HEK293 (cell line): Measurements from ENCODE around the gene STEAP1B.

Source experiments
- CTCF ChIA-PET: fragments of 350-600 bp; formaldehyde crosslinking; extraction: SDS; loops from one replicate; lab custom pipeline; 2021; ENCODE audit warnings: antibody characterized with exemption; lab: Yijun Ruan, JAX
- POLR2A ChIA-PET: fragments of 300-600 bp; formaldehyde crosslinking; extraction: SDS; loops from one replicate; lab custom pipeline; 2020; ENCODE audit warnings: antibody characterized with exemption, inconsistent platforms; lab: Yijun Ruan, JAX
- H3K27ac ChIP-seq: fragments of 200-500 bp; sonication (Bioruptor generic); 2 replicates; pipeline ENCODE4 v1.5.1; 2014; ENCODE audit warnings: low read depth, low read length, control low read depth, inconsistent platforms; ENCODE audit errors: extremely low read depth
- H3K36me3 ChIP-seq, 2 experiments: fragments of 200-500 bp in 1 of 2; sonication (Bioruptor generic) in 1 of 2; 1 replicate in 1 of 2; 2 replicates in 1 of 2; pipeline ENCODE4 v1.5.1; 2014 to 2017; ENCODE audit warnings: inconsistent platforms in 2 of 2, low read length in 2 of 2; ENCODE audit not compliant: control insufficient read depth in 2 of 2, insufficient read depth in 1 of 2
- H3K4me1 ChIP-seq: fragments of 200-500 bp; sonication (Bioruptor generic); 2 replicates; pipeline ENCODE4 v1.5.1; 2014; ENCODE audit warnings: mild to moderate bottlenecking, low read length, inconsistent platforms; ENCODE audit not compliant: control insufficient read depth, insufficient read depth
- H3K4me3 ChIP-seq: 2 replicates; pipeline ENCODE4 v1.5.1; 2011; ENCODE audit warnings: low read depth, mild to moderate bottlenecking, control low read depth, low read length, moderate library complexity
- H3K9me3 ChIP-seq: fragments of 200-500 bp; sonication (Bioruptor generic); 2 replicates; pipeline ENCODE4 v1.5.1; 2014; ENCODE audit warnings: low read depth, low read length, inconsistent platforms; ENCODE audit not compliant: control insufficient read depth, insufficient read depth
- BCL11A ChIP-seq: fragments of 450-650 bp; formaldehyde crosslinking; IDR thresholded peaks from 2 replicates; pipeline ENCODE4 v1.5.1; 2016; ENCODE audit warnings: low read depth, missing biosample characterization, missing genetic modification characterization
- GLIS2 ChIP-seq: fragments of 450-650 bp; formaldehyde crosslinking; IDR thresholded peaks from 2 replicates; pipeline ENCODE4 v1.5.1; 2016; ENCODE audit warnings: missing biosample characterization, missing genetic modification characterization
- KLF10 ChIP-seq: fragments of 450-650 bp; IDR thresholded peaks from 2 replicates; pipeline ENCODE4 v1.5.1; 2018; ENCODE audit warnings: missing biosample characterization, mild to moderate bottlenecking, missing genetic modification characterization
- KLF9 ChIP-seq: fragments of 450-650 bp; formaldehyde crosslinking; IDR thresholded peaks from 2 replicates; pipeline ENCODE4 v1.5.1; 2016; ENCODE audit warnings: missing biosample characterization, missing genetic modification characterization, low read depth
- MZF1 ChIP-seq: fragments of 450-650 bp; formaldehyde crosslinking; IDR thresholded peaks from 2 replicates; pipeline ENCODE4 v1.5.1; 2017; ENCODE audit warnings: missing biosample characterization, missing genetic modification characterization, borderline replicate concordance
- SCRT2 ChIP-seq: fragments of 450-650 bp; formaldehyde crosslinking; IDR thresholded peaks from 2 replicates; pipeline ENCODE4 v1.5.1; 2016; ENCODE audit warnings: missing biosample characterization, missing genetic modification characterization
- SP7 ChIP-seq: fragments of 450-650 bp; formaldehyde crosslinking; IDR thresholded peaks from 2 replicates; pipeline ENCODE4 v1.5.1; 2016; ENCODE audit warnings: missing biosample characterization, missing genetic modification characterization
- WT1 ChIP-seq: fragments of 450-650 bp; formaldehyde crosslinking; IDR thresholded peaks from 2 replicates; pipeline ENCODE4 v1.5.1; 2016; ENCODE audit warnings: missing biosample characterization, missing genetic modification characterization
- ZFP69B ChIP-seq: fragments of 450-650 bp; formaldehyde crosslinking; IDR thresholded peaks from 2 replicates; pipeline ENCODE4 v1.5.1; 2016; ENCODE audit warnings: missing biosample characterization, missing genetic modification characterization
- ZNF202 ChIP-seq: fragments of 450-650 bp; formaldehyde crosslinking; IDR thresholded peaks from 2 replicates; pipeline ENCODE4 v1.5.1; 2016; ENCODE audit warnings: missing biosample characterization, missing genetic modification characterization, borderline replicate concordance
- ZNF426 ChIP-seq: fragments of 450-650 bp; formaldehyde crosslinking; IDR thresholded peaks from 2 replicates; pipeline ENCODE4 v1.5.1; 2017; ENCODE audit warnings: missing biosample characterization, missing genetic modification characterization, mild to moderate bottlenecking, inconsistent platforms, moderate library complexity
- ZNF585B ChIP-seq: fragments of 450-650 bp; formaldehyde crosslinking; IDR thresholded peaks from 2 replicates; pipeline ENCODE4 v1.5.1; 2016; ENCODE audit warnings: missing biosample characterization, missing genetic modification characterization
- ZNF596 ChIP-seq: fragments of 450-650 bp; IDR thresholded peaks from 2 replicates; pipeline ENCODE4 v1.5.0; 2018; ENCODE audit warnings: missing biosample characterization, mild to moderate bottlenecking, missing genetic modification characterization, moderate library complexity
- ZNF629 ChIP-seq: fragments of 450-650 bp; formaldehyde crosslinking; IDR thresholded peaks from 2 replicates; pipeline ENCODE4 v1.5.1; 2017; ENCODE audit warnings: missing biosample characterization, missing genetic modification characterization
- ZNF660 ChIP-seq: fragments of 450-650 bp; IDR thresholded peaks from 2 replicates; pipeline ENCODE4 v1.5.1; 2018; ENCODE audit warnings: missing biosample characterization, mild to moderate bottlenecking, missing genetic modification characterization
- ZNF768 ChIP-seq: fragments of 450-650 bp; formaldehyde crosslinking; IDR thresholded peaks from 2 replicates; pipeline ENCODE4 v1.5.1; 2018; ENCODE audit warnings: missing biosample characterization, mild to moderate bottlenecking, missing genetic modification characterization
- TF ChIP-seq, protein P1 (sequence below): fragments of 450-650 bp; formaldehyde crosslinking; IDR thresholded peaks from 2 replicates; pipeline ENCODE4 v1.5.0; 2017; ENCODE audit warnings: missing biosample characterization, missing genetic modification characterization, borderline replicate concordance
- TF ChIP-seq, protein P2 (sequence below): fragments of 450-650 bp; formaldehyde crosslinking; IDR thresholded peaks from 2 replicates; pipeline ENCODE4 v1.5.1; 2017; ENCODE audit warnings: missing biosample characterization, missing genetic modification characterization
- TF ChIP-seq, protein P3 (sequence below): fragments of 450-650 bp; formaldehyde crosslinking; IDR thresholded peaks from 2 replicates; pipeline ENCODE4 v1.5.1; 2017; ENCODE audit warnings: missing biosample characterization, missing genetic modification characterization
- TF ChIP-seq, protein P4 (sequence below): fragments of 450-650 bp; formaldehyde crosslinking; IDR thresholded peaks from 2 replicates; pipeline ENCODE4 v1.5.1; 2016; ENCODE audit warnings: missing biosample characterization, missing genetic modification characterization, borderline replicate concordance

Gene STEAP1B

DNA sequence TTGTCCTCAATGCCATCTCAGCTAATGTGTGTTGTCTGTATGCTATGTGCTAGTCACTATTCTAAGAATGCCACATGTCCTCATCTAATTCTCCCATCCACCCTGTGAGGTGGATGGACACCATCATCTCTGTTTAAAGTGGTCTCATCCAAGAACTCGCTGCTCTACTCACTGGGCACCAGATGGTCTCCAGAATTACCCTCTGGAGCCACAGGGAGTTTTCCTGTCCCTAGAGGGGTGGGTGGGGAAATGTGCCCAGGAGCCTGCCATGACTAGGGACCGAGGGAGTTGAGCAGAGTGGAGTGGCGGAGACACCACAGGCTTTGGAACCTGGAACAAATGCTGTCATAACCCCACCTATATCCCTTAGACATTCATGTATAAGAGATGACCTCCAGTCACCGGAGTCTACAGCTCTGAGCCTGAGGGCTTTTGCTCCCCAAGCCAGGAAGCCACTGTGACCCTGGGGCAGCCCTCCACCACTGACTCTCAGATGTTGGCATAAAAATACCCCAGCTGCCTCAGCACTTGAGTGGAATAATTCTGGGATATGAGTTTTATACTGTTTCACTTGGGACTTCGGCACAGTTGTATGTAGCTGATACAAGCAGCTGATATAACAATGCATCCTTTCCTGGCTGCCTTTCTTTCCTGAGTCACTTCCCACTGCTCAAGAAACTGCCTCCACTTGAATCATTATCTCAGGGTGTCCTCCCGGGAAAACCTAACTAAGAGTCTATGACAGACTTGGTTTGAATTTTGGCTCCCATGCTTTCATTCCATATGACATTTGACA, 81.5 kb downstream of the STEAP1B start:
- ChIA-PET POLR2A (no interaction called here), CTCF (no interaction called here)
- Histone ChIP-seq H3K4me3 (no peak overlapping the region), H3K4me1 (no peaks in the 10 kb centered on the region), H3K27ac (no peak overlapping the region), H3K36me3 (no peaks in the 10 kb centered on the region), H3K9me3 (no peaks in the 10 kb centered on the region)
- TF ChIP-seq, protein P1, sequence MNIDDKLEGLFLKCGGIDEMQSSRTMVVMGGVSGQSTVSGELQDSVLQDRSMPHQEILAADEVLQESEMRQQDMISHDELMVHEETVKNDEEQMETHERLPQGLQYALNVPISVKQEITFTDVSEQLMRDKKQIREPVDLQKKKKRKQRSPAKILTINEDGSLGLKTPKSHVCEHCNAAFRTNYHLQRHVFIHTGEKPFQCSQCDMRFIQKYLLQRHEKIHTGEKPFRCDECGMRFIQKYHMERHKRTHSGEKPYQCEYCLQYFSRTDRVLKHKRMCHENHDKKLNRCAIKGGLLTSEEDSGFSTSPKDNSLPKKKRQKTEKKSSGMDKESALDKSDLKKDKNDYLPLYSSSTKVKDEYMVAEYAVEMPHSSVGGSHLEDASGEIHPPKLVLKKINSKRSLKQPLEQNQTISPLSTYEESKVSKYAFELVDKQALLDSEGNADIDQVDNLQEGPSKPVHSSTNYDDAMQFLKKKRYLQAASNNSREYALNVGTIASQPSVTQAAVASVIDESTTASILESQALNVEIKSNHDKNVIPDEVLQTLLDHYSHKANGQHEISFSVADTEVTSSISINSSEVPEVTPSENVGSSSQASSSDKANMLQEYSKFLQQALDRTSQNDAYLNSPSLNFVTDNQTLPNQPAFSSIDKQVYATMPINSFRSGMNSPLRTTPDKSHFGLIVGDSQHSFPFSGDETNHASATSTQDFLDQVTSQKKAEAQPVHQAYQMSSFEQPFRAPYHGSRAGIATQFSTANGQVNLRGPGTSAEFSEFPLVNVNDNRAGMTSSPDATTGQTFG (tag by site-specific recombination) = no peak
- TF ChIP-seq ZNF629 (tag by site-specific recombination) (no peak), MZF1 (no peak), KLF9 (tag by site-specific recombination) (no peak), WT1 (tag by site-specific recombination) (no peak), SP7 (tag by site-specific recombination) (no peak), ZNF202 (tag by site-specific recombination) (no peak), KLF10 (tag by site-specific recombination) (no peak), ZNF426 (no peak), SCRT2 (tag by site-specific recombination) (no peak), BCL11A (no peak), ZNF768 (tag by site-specific recombination) (no peak)
- TF ChIP-seq, protein P2, sequence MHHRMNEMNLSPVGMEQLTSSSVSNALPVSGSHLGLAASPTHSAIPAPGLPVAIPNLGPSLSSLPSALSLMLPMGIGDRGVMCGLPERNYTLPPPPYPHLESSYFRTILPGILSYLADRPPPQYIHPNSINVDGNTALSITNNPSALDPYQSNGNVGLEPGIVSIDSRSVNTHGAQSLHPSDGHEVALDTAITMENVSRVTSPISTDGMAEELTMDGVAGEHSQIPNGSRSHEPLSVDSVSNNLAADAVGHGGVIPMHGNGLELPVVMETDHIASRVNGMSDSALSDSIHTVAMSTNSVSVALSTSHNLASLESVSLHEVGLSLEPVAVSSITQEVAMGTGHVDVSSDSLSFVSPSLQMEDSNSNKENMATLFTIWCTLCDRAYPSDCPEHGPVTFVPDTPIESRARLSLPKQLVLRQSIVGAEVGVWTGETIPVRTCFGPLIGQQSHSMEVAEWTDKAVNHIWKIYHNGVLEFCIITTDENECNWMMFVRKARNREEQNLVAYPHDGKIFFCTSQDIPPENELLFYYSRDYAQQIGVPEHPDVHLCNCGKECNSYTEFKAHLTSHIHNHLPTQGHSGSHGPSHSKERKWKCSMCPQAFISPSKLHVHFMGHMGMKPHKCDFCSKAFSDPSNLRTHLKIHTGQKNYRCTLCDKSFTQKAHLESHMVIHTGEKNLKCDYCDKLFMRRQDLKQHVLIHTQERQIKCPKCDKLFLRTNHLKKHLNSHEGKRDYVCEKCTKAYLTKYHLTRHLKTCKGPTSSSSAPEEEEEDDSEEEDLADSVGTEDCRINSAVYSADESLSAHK (tag by site-specific recombination) = no peak

DNA sequence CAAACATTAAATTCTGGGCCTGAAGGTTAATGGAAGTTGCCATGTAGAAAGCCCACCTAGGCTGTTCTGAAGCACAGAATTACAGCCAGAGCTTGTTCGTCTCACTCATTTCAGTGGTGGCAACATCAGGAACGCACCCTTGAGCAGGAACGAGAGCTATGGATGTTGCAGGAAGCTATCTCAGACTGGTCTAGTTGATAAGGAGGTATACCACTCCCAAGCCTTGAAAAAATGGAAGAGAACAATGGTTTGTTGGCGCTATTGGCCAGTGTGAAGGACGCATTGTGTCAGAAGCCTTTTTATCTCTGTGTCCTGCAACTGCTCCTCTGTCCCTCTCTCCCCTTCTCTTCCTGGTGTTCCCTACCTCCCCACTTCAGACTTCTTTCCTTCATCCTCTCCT, 82.1 kb downstream of the STEAP1B start:
- CTCF ChIA-PET = no interaction called here
- Histone ChIP-seq H3K9me3 (no peaks in the 10 kb centered on the region), H3K4me1 (no peaks in the 10 kb centered on the region), H3K36me3 (no peaks in the 10 kb centered on the region)
- TF ChIP-seq ZNF596 (tag by site-specific recombination) = no peak
- TF ChIP-seq, all 188 proteins: peak for 0
- no peak overlapping the region for H3K27ac ChIP-seq
- POLR2A ChIA-PET = no interaction called here
- H3K4me3 ChIP-seq = no peak overlapping the region

DNA sequence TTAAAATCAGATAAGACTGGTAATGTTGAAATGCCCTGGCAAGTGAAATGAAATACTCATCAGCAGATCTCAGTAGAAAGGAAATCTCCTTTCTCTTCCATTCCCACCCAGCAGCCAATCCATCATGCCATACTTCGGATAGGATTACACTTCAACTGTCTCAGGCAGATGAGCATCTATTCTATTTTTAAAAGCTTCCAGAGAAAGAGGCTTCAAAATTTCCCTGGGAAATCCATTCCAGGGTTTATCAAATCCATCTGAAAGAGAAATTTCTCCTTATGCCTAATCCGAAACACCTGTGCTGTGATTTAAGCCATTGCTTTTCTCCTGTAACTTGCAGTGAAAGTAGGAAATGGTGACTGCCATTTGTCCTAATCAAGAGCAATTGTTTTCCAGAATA, 82.6 kb downstream of the STEAP1B start:
- CTCF ChIA-PET = no interaction called here
- Histone ChIP-seq H3K4me1 (no peaks in the 10 kb centered on the region), H3K27ac (no peak overlapping the region), H3K9me3 (no peaks in the 10 kb centered on the region), H3K4me3 (no peak overlapping the region), H3K36me3 (no peaks in the 10 kb centered on the region)
- POLR2A ChIA-PET = no interaction called here
- TF ChIP-seq GLIS2 (tag by site-specific recombination) = no peak
- TF ChIP-seq ZFP69B (tag by site-specific recombination) = no peak
- no peak for TF ChIP-seq ZNF585B
- TF ChIP-seq ZNF660 (tag by site-specific recombination) = no peak
- TF ChIP-seq, protein P3, sequence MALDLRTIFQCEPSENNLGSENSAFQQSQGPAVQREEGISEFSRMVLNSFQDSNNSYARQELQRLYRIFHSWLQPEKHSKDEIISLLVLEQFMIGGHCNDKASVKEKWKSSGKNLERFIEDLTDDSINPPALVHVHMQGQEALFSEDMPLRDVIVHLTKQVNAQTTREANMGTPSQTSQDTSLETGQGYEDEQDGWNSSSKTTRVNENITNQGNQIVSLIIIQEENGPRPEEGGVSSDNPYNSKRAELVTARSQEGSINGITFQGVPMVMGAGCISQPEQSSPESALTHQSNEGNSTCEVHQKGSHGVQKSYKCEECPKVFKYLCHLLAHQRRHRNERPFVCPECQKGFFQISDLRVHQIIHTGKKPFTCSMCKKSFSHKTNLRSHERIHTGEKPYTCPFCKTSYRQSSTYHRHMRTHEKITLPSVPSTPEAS = no peak
- TF ChIP-seq, protein P4, sequence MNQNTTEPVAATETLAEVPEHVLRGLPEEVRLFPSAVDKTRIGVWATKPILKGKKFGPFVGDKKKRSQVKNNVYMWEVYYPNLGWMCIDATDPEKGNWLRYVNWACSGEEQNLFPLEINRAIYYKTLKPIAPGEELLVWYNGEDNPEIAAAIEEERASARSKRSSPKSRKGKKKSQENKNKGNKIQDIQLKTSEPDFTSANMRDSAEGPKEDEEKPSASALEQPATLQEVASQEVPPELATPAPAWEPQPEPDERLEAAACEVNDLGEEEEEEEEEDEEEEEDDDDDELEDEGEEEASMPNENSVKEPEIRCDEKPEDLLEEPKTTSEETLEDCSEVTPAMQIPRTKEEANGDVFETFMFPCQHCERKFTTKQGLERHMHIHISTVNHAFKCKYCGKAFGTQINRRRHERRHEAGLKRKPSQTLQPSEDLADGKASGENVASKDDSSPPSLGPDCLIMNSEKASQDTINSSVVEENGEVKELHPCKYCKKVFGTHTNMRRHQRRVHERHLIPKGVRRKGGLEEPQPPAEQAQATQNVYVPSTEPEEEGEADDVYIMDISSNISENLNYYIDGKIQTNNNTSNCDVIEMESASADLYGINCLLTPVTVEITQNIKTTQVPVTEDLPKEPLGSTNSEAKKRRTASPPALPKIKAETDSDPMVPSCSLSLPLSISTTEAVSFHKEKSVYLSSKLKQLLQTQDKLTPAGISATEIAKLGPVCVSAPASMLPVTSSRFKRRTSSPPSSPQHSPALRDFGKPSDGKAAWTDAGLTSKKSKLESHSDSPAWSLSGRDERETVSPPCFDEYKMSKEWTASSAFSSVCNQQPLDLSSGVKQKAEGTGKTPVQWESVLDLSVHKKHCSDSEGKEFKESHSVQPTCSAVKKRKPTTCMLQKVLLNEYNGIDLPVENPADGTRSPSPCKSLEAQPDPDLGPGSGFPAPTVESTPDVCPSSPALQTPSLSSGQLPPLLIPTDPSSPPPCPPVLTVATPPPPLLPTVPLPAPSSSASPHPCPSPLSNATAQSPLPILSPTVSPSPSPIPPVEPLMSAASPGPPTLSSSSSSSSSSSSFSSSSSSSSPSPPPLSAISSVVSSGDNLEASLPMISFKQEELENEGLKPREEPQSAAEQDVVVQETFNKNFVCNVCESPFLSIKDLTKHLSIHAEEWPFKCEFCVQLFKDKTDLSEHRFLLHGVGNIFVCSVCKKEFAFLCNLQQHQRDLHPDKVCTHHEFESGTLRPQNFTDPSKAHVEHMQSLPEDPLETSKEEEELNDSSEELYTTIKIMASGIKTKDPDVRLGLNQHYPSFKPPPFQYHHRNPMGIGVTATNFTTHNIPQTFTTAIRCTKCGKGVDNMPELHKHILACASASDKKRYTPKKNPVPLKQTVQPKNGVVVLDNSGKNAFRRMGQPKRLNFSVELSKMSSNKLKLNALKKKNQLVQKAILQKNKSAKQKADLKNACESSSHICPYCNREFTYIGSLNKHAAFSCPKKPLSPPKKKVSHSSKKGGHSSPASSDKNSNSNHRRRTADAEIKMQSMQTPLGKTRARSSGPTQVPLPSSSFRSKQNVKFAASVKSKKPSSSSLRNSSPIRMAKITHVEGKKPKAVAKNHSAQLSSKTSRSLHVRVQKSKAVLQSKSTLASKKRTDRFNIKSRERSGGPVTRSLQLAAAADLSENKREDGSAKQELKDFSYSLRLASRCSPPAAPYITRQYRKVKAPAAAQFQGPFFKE = no peak
